Measurements from ENCODE around the gene PEX11G. TPM values are rescaled to one million over a fixed set of nuclear protein-coding genes. Genes with fewer than 3 reads are reported as not detected.

PEX11G gene
- total and polyA plus RNA-seq, 2 donors (not counting 3 experiments of a cell fraction or from before 2014, with no cell fraction given), result 1.3 to 1.9 TPM

- CTCF ChIA-PET, result no interaction called here
- no peak for FAIRE-seq
- H3K36me3 ChIP-seq (ENCODE audit: control insufficient read depth in 2 of 2, extremely low read depth in 1 of 2, insufficient read depth in 2 of 2, low read length in 2 of 2), result peaks cover 0 to 2% of the 10 kb centered on the region in 2 experiments
- H3K79me2 ChIP-seq (ENCODE audit: control insufficient read depth, insufficient read depth, low read length), result no peaks in the 10 kb centered on the region
- H3K9me1 ChIP-seq (replicated peaks; ENCODE audit: control insufficient read depth, extremely low read depth, insufficient read depth, low read length), result no peaks in the 10 kb centered on the region
- intact Hi-C loops (cut with micrococcal nuclease) (no loop called here), dilution Hi-C loops (cut with MboI; ENCODE audit: extremely low pct_ligation_motif_present, low sequenced_read_pairs) (no loop called here)
- no peak overlapping the region for H3K4me2 ChIP-seq (ENCODE audit: insufficient read depth, low read length)
- no peak overlapping the region for H3K4me3 ChIP-seq (replicated peaks in 1 of 3; ENCODE audit: insufficient read depth in 1 of 3, low read depth in 1 of 3, low read length in 3 of 3)
- H3K9ac ChIP-seq (replicated peaks; ENCODE audit: extremely low read depth, insufficient read depth, low read length), result no peak overlapping the region
- TF ChIP-seq EZH2 (IDR thresholded peaks at IDR 0.05; ENCODE audit: borderline replicate concordance, low read depth, low read length, severe bottlenecking) (no peak), MYC (IDR thresholded peaks at IDR 0.05; ENCODE audit: low read depth, low read length) (no peak), POLR2AphosphoS5 (IDR thresholded peaks at IDR 0.05; ENCODE audit: insufficient read depth, low read depth, low read length) (no peak), GATA2 (IDR thresholded peaks at IDR 0.05; ENCODE audit: insufficient read depth, insufficient read length, low read depth, low read length) (no peak), CTCF (IDR thresholded peaks at IDR 0.05; ENCODE audit: extremely low read depth in 1 of 2, insufficient read depth in 1 of 2, low read depth in 1 of 2, low read length in 2 of 2) (no peak), POLR2A (IDR thresholded peaks at IDR 0.05; ENCODE audit: low read depth, low read length) (no peak), MAX (IDR thresholded peaks at IDR 0.05; ENCODE audit: insufficient read depth, insufficient read length) (no peak), FOS (IDR thresholded peaks at IDR 0.05; ENCODE audit: borderline replicate concordance, insufficient read depth, low read length) (no peak), JUN (IDR thresholded peaks at IDR 0.05; ENCODE audit: borderline replicate concordance, insufficient read depth, insufficient read length, low read depth) (no peak)
- no peak for DNase-seq (ENCODE audit: low read depth, low spot score)
- H3K9me3 ChIP-seq (replicated peaks; ENCODE audit: control insufficient read depth, insufficient read depth, low read length), result no peaks in the 10 kb centered on the region
- no peaks in the 10 kb centered on the region for H4K20me1 ChIP-seq (replicated peaks; ENCODE audit: control insufficient read depth, extremely low read depth, insufficient read depth, low read length)
- BruUV-seq (replicated peaks), result no TSS peak
- no peaks in the 10 kb centered on the region for H3K4me1 ChIP-seq (ENCODE audit: control insufficient read depth, extremely low read depth, insufficient read depth, low read length)
- H2AFZ ChIP-seq (ENCODE audit: low read depth, low read length), result no peak overlapping the region
- H3K27me3 ChIP-seq (ENCODE audit: control insufficient read depth in 2 of 2, insufficient read depth in 2 of 2, low read length in 2 of 2), result no peaks in the 10 kb centered on the region
- H3K27ac ChIP-seq (ENCODE audit: insufficient read depth, low read depth, low read length), result no peak overlapping the region
- POLR2A ChIA-PET, result no interaction called here
Measured at GRCh38 chr19:7435586-7435985, 53.2 kb downstream of the PEX11G start.
